Bronchial epithelial cell (primary cell): ENCODE data around the gene ADAMTS10. TPM values are rescaled to one million over a fixed set of nuclear protein-coding genes. Genes with fewer than 3 reads are reported as not detected.
A peak's percentile ranks its signal among the peaks of the same experiment; 100 is the strongest.
"Not testable (repeated sequence)": the region's sequence is repeated elsewhere in the genome, so short reads cannot be mapped to it uniquely, and the experiment has no call there.

Experiments used
- DNase-seq: peaks from one replicate; pipeline ENCODE4 v3.0.0-alpha.2; 2010; ENCODE audit warnings: low read depth
- FAIRE-seq: peaks from 2 replicates; lab custom pipeline; 2011; peaks lifted over from hg19 to GRCh38; lab: Jason Lieb, UNC
- H3K27me3 ChIP-seq: 2 replicates; pipeline ENCODE4 v1.5.1; 2011; ENCODE audit warnings: low read length; ENCODE audit not compliant: control insufficient read depth, insufficient read depth
- H3K36me3 ChIP-seq: 2 replicates; pipeline ENCODE4 v1.5.1; 2011; ENCODE audit warnings: low read length; ENCODE audit not compliant: control insufficient read depth, insufficient read depth
- H3K4me3 ChIP-seq: 2 replicates; pipeline ENCODE4 v1.5.1; 2011; ENCODE audit warnings: mild to moderate bottlenecking, low read depth, low read length, control low read depth
- total RNA-seq: library from RNA; depleted of rRNA; stranded (reverse); fragments of >200 nt; gene quantifications from 2 replicates; pipeline ENCODE4 v1.2.1, GENCODE V29; 2014
- TF ChIP-seq, protein P1 (sequence below): IDR thresholded peaks from 2 replicates; pipeline ENCODE4 v1.5.1; 2011; ENCODE audit warnings: mild to moderate bottlenecking, moderate library complexity, low read length, control low read depth, inconsistent platforms; ENCODE audit not compliant: insufficient read depth, severe bottlenecking

ADAMTS10 gene
- total RNA-seq, 1 donor from 2014 or later = not detected

GRCh38 chr19:8640402-8641004, 30.0 kb upstream of the ADAMTS10 start:
- FAIRE-seq (peak; percentile 36), DNase-seq (no peak)
- Histone ChIP-seq H3K27me3 (no peaks in the 10 kb centered on the region), H3K36me3 (no peaks in the 10 kb centered on the region), H3K4me3 (no peak overlapping the region)
- TF ChIP-seq, protein P1, sequence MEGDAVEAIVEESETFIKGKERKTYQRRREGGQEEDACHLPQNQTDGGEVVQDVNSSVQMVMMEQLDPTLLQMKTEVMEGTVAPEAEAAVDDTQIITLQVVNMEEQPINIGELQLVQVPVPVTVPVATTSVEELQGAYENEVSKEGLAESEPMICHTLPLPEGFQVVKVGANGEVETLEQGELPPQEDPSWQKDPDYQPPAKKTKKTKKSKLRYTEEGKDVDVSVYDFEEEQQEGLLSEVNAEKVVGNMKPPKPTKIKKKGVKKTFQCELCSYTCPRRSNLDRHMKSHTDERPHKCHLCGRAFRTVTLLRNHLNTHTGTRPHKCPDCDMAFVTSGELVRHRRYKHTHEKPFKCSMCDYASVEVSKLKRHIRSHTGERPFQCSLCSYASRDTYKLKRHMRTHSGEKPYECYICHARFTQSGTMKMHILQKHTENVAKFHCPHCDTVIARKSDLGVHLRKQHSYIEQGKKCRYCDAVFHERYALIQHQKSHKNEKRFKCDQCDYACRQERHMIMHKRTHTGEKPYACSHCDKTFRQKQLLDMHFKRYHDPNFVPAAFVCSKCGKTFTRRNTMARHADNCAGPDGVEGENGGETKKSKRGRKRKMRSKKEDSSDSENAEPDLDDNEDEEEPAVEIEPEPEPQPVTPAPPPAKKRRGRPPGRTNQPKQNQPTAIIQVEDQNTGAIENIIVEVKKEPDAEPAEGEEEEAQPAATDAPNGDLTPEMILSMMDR = no peak

GRCh38 chr19:8639821-8640401, 29.4 kb upstream of the ADAMTS10 start:
- no peak overlapping the region for H3K4me3 ChIP-seq
- no peaks in the 10 kb centered on the region for H3K27me3 ChIP-seq
- FAIRE-seq = no peak
- TF ChIP-seq, protein P1 = no peak
- H3K36me3 ChIP-seq = no peaks in the 10 kb centered on the region
- no peak for DNase-seq

DNA sequence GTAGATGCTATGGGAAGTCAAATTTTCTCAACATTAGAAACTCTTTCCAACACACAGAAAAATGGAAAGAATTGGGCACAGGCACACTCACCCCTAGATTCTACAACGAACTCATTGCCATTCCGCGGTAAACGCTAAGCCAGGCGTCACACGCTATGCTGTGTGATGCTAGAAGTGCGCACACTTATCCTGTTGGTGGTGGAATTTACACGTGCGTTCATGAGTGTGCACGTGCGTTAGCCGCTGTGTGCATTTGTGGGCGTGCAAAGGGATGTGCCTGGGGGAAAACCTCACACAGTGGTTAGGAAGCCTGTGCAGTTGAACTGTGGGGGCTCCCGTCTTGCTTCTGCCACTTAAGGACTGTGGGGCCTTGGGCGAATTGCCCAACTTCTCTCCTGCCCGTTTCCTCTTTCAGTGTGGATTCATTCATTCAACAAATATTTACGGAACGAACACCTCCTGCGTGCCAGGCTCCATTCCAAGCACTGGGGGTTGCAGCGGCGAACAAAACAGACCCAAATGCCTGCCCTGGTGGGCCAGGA, 27.6 kb upstream of the ADAMTS10 start:
- peak; percentile 17 for DNase-seq
- no peak overlapping the region for H3K4me3 ChIP-seq
- H3K36me3 ChIP-seq = no peaks in the 10 kb centered on the region
- TF ChIP-seq, protein P1 = no peak
- no peak for FAIRE-seq
- H3K27me3 ChIP-seq = no peaks in the 10 kb centered on the region

- FAIRE-seq, DNase-seq, H3K27me3 ChIP-seq, H3K4me3 ChIP-seq, H3K36me3 ChIP-seq: not testable (repeated sequence)
Measured at GRCh38 chr19:8637070-8637469, 26.6 kb upstream of the ADAMTS10 start.

- FAIRE-seq = no peak
- TF ChIP-seq, protein P1 = no peak
- Histone ChIP-seq H3K36me3 (no peaks in the 10 kb centered on the region), H3K27me3 (no peaks in the 10 kb centered on the region), H3K4me3 (no peak overlapping the region)
- DNase-seq = no peak
Measured at GRCh38 chr19:8635422-8635821, 24.9 kb upstream of the ADAMTS10 start.

GRCh38 chr19:8631425-8631819, 20.9 kb upstream of the ADAMTS10 start:
- TF ChIP-seq, protein P1 = no peak
- FAIRE-seq (no peak), DNase-seq (no peak)

More at GRCh38 chr19:8631425-8631819, 20.9 kb upstream of the ADAMTS10 start:
- H3K4me3 ChIP-seq = no peak overlapping the region
- H3K36me3 ChIP-seq = no peaks in the 10 kb centered on the region
- no peaks in the 10 kb centered on the region for H3K27me3 ChIP-seq
